Stimulated activated CD4-positive, alpha-beta T cell treated with anti-CD3 and anti-CD28 coated beads, Interleukin-2, amount 100 ng/mL, for 48 hours (primary cell): ENCODE data around the gene SELENOT.
"Not testable (repeated sequence)": the region's sequence is repeated elsewhere in the genome, so short reads cannot be mapped to it uniquely, and the experiment has no call there.

Experiments
- DNase-seq, 2 donors: peaks; one replicate each; pipeline ENCODE4 v3.0.0-alpha.2; 2020

SELENOT gene

DNA sequence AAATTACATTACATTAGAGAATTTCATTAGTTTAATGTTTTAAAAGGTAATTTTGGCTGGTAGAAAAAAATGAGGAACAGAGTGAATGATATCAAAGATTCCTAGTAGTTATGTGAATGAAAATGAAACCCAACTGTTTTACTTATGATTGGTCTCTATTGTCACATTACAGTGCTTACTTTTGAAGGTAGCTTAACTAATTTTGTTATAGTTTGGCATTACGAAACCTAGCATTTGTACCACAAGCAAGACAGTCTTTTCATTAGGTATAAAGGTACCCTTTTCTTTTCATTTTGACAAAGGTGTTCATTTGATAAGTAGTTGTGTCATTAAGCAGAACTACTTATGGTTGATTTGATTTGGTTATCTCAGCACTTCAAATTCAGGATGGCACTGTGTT lies 6.9 kb downstream of the SELENOT start:
- DNase-seq = no peak

DNA sequence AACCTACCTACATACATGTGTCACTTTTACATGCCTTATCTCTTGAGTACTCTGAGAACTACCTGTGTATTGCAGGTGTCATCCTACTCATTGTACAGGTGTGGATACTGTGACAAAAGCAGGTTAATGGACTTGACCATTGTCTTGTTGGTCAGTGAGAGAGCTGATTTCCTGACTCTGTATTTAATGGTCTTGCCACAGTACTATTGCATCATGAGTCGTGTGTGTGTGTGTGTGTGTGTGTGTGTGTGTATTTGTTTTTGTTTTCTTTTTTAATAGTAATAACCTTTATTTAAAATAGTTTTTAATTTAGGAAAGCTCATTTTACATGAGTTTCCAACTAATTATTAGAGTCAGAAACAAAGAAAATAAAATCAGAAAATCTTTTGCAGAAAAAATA lies 7.7 kb downstream of the SELENOT start:
- DNase-seq = no peak

DNA sequence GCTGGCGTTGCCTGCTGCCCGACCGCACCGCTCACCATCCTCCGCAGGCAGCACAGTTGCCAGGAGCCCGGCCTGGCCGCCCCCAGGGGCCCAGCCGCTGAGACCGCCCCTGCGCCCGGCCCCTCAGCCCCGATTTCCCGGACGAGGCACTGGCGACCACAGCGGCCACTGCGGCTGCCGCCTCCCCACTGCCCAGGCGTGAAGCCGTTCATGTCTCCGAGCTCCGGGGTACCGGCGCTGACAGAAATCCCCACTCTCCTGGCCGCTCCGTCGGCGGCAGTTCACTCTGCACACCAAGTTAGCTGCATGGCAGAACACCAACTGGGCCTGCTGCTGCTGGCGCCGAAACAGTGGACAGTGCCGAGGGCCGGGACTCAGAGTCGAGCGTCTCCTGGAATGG lies 8.5 kb downstream of the SELENOT start:
- no peak for DNase-seq

DNA sequence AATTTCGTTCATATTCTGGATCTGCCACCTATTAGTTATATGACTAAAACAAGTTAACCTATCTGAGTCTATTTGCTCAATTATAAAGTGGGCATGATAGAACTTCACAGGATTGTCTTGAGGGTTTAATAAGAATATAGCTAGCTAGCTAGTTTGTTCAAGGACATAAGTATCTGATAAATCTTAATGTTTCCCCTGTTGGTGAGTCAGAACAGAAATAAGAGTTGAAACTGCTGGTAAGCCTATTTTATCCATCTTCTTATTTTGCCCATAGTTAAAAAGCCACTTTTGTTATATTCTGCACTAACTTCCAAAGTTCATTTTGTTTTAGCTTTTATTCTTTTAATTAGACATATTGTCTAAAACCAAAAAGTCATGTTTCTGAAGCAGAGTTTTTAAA lies 9.4 kb downstream of the SELENOT start:
- no peak for DNase-seq

DNA sequence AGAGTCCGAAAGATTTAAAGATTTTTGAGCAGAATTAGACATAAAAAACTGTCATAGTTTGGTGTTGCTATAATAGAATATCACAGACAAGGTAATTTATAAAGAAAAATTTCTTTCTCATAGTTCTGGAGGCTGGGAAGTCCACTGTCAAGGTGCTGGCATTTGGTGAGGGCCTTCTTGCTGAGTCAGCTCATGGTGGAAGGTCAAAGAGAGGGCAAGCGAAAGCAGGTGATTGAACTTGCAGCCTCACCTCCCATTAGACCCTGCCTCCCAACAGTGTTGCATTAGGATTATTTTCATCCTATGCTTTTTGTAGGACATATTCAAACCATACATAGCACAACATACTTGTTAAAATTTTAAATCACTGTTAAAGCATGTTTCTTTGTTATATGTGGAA lies 9.9 kb downstream of the SELENOT start:
- no peak for DNase-seq

DNA sequence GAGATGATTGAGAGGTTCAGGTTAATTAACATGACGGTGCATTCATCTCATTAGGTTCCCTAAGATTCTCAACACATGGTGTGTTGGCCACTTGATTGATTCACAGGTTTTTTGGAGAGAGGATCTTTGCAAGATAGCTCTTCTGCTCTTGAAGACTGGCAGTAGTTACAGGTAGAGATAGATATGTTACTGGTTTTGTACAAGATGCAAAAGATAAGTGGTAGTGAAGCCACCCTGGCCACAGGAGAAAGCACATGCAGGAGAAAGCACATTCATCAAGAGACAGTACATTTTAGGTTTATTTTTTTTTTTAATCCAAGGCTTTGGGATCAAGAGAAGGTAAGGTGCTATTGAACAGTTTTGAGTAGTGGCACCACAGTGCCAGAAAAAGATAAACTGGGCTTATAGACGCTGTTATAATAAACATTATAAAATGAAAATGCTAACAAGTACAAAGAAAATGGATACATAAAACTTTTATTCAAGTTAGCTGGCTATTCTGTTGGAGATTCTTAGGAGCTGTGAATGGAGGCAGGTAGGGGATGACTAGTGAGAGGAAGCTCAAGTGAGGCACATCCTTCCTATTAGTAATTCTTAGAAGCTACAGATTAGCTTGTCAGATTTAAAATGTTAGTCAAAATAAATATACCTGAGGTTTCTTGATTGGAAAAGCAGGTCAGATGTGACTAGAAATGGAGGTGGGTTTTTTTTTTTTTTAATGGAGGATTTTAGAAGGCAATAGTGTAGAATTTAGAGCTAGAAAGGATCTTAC lies 10.8 kb downstream of the SELENOT start:
- no peak for DNase-seq

DNA sequence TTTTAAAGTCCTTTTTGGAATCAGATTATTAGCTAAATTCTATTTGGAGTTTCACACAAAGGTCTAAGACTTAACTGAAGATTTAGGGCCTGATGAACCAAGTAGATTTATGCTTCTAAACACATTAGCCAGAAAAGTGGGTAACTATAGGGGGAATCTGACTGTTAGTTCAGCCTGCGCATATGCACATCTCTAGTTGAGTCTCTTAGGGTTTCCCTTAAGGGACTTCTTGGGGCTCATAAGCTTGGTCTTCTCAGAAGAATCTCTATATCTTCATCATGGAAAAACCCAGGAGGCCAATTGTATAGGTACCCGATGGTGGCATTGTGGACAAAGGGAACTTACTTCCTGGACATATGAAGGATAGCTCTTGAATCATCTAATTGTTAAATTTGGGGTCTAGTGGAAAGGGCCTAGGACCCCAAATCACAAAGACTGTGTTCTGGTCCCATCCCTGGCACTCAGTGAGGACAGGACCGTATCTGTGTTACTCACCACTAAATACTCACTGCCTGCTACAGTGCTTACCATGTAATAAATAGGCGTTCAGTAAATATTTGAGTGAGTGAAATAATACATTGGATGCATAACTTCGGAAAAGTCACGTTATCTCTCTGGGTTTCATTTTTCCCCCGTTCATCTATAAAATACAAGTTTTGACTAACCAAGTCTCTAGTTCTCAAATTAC lies 17.0 kb downstream of the SELENOT start:
- DNase-seq = no peak

DNA sequence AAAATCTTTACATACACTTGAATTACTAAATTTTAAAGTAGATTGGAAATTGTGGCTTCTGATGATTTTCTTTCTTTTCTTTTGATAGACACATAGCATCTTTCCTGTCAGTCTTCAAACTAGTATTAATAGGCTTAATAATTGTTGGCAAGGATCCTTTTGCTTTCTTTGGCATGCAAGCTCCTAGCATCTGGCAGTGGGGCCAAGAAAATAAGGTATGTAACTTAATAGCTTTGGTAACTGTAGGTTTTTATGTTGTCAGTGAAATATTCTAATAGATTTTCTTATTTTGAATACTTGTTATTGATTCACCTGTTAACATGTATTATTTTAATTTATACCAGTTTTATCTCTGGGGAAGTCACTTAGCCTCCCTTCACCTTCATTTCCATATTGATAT lies 19.8 kb downstream of the SELENOT start:
- DNase-seq = not testable (repeated sequence)

DNA sequence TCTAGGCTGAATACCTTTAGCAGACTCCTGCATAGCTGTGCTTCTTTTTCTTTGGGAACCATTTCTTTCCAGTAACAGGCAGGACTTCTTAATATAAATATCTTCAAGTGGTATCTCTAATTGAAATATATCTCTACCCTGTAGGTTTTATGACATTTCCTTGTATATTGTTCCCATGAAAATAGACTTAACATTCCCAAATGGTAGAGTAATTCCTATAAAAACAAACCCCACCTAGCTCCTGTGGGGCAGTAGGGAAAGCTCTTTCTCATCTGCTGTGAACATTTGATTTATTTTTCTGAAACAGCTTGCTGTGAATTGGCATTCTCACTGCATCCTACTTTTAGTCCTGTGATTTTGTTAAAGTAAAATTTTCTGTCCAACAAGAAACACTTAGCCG lies 20.8 kb downstream of the SELENOT start:
- DNase-seq = no peak

DNA sequence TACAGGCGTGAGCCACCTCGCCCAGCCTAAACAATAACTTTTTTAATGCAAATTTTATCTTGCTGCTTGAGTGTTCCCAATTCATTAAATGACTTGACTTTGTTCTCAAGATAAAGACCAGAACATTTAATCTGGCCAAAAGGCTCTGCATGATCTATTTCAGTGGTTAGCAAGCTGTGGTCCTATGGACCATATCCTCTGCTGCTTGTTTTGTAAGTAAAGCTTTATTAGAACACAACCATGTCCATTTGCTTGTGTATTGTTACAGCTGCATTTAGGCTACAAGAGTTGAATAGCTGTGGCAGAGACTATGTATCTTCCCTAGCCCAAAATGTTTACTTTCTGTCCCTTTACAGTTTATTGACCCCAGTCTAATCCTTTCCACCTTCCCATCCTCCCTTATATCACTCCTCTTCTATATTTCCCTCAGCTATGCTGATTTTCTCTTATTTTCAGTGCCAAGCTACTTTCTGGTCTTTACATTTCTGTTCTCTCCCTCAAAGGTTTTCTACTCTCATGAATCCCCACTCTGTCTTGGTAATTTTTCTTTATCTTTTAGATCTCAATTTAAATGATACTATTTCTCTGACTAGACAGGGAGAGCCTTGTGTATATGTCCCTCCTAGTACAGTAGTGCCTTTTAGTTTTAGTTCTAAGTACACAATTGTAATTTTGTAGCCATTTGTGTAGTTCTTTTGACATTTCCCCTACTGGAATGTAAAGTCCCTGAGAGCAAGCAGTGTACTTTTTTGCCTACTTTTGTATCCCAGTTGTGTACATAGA lies 23.2 kb downstream of the SELENOT start:
- no peak for DNase-seq

DNA sequence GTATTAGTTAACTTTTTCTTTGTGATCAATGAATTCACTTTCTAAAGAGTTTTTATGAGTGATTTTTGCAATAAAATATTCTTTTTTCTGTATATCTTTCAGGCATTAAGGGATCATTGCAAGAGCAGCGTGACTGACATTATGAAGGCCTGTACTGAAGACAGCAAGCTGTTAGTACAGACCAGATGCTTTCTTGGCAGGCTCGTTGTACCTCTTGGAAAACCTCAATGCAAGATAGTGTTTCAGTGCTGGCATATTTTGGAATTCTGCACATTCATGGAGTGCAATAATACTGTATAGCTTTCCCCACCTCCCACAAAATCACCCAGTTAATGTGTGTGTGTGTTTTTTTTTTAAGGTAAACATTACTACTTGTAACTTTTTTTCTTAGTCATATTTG lies 24.4 kb downstream of the SELENOT start:
- no peak for DNase-seq

DNA sequence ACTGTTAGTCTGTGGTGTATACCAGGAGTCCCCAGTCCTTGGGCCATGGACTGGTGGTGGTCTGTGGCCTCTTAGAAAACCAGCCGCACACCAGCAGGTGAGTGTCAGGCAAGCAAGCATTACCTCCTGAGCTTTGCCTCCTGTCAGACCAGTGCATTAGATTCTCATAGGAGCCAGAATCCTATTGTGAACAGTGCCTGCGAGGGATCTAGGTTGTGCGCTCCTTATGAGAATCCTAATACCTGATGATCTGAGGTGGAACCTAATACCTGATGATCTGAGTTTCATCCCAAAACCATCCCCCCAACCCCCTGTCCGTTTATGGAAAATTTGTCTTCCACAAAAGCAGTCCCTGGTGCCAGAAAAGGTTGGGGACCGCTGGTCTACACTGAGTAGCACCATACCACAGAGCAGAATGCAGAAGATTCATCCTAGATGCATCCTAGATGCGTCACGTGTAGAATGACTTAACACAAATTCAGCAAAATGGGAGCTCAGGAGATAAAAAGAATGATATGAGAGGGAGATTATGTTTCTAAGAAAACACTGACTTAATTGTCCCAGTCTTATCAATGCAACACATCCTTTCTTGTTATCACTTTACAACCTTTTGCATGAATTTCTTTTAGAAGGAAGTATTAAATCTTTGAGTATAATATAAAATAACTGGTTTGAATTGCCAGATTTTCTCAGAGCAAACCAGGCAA lies 28.5 kb downstream of the SELENOT start:
- no peak for DNase-seq

DNA sequence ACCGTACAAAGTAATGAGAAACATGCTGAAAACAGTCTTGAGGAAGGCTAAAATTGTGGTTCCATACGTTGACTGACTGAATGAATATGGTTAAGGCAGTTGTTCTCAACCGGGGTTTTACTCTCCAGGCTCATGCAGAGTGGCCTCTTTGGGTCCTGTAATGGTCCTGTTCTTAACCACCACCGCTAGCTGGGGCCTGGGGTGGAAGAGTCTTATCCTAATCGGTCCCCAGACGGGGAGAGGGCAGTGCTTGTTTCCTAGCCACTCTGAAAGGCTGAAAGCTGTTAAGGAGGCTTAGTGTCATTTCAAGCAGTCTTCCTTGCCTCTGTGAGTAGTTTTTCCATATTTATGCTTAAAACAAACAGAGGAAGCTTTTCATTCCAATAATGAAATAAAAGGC lies 32.0 kb downstream of the SELENOT start:
- no peak for DNase-seq

DNA sequence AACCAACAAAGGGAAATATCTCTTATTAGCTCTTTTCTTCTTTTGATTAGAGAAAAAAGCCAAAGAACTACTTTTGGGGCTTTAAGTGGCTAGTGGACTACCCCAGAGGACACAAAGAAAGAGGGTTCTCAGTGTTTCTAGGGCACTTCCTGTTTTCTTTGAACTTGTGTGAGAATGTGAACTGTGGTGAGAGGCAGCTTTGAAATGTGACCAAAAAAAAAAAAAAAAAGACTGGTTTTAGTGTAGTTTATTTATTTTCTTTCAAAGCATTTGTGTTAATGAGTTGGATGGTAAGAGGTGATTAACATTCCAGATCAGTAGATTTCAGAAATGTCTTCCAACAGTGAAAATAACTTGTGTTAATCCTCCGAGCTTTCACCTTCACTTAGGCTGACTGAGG lies 32.4 kb downstream of the SELENOT start:
- no peak for DNase-seq

DNA sequence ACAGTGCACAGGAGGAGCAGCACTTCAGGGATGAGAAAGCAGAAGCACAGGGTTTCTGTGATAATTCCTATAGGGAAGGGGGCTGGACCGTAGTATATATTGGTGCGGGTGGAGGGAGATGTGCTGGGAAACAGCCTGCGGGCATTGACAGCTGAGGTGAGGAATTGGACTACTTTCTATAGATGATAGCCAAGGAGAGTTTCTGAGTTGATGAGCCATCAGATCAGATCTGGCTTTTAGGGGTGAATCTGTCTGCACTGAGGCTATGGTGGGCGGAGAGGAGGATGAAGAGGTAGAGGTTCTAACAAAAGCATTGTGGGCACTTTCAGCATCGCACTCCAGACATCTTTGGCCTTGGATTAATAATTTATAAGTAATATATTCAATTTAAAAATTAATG lies 33.1 kb downstream of the SELENOT start:
- DNase-seq = no peak

DNA sequence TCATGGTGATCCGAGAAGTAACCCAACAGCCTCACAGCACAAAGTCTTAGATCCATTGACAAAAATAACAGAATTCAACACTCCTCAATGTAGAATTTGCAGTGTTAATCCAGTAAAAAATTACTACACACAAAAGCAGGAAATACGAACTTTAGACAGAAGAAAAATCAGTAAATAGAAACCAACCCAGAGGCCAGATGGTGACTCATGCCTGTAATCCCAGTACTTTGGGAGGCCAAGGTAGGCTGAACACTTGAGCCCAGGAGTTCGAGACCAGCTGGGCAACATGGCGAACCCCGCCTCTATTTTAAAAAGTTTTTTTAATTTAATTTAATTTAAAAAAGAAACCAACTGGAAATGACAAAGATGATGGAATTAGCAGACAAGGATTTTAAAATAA lies 36.1 kb downstream of the SELENOT start:
- no peak for DNase-seq

DNA sequence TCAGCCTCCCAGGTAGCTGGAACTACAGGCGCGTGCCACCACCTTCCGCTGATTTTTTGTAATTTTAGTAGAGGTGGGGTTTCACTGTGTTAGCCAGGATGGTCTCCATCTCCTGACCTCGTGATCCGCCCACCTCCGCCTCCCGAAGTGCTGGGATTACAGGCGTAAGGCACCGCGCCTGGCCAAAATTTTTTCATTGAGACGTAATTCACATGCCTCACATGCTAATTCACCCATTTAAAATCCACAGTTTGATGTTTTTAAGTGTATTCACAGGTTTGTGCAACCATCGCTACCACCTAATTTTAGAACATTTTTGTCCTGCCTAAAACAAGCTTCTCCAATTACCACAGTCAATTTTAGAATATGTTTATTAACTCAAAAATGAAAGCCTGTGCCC lies 37.1 kb downstream of the SELENOT start:
- DNase-seq = no peak

DNA sequence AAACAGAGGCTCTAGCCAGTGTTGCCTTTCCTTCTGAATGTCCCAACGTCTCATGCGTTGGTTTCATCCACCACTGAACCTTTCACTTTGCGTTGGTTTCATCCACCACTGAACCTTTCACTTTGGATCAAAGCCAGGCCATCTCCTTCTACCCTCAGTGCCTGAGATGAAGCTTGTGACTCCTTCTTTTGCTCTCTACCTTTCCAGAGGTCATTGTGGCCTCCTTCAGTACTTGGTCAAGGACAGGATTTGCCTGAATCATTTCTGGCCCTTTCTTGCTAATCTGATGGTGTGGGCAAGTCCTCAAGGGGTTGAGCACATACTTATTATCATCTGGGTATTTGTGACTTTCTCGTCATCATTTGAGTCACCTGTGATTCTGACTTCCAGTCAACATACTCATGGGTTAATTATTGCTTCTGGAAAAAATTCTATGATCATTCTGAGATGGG lies 50.0 kb downstream of the SELENOT start:
- no peak for DNase-seq

DNA sequence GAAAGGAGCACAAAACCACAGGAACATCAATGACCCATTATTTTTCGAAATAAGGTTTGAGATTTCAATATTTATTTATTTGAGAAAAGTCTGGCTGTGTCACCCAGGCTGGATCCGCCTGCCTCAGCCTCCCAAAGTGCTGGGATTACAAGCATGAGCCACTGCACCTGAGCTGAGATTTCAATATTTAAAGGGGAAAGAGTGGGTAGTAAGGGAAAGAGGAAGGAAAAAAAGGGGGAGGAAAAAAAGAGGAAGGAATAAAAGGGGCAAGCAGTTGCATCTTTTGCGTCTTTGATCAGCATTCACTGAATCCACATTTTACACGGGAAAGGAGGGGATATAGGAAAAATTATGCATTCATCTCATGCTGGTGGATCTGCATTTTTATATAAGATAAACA lies 53.2 kb downstream of the SELENOT start:
- no peak for DNase-seq

DNA sequence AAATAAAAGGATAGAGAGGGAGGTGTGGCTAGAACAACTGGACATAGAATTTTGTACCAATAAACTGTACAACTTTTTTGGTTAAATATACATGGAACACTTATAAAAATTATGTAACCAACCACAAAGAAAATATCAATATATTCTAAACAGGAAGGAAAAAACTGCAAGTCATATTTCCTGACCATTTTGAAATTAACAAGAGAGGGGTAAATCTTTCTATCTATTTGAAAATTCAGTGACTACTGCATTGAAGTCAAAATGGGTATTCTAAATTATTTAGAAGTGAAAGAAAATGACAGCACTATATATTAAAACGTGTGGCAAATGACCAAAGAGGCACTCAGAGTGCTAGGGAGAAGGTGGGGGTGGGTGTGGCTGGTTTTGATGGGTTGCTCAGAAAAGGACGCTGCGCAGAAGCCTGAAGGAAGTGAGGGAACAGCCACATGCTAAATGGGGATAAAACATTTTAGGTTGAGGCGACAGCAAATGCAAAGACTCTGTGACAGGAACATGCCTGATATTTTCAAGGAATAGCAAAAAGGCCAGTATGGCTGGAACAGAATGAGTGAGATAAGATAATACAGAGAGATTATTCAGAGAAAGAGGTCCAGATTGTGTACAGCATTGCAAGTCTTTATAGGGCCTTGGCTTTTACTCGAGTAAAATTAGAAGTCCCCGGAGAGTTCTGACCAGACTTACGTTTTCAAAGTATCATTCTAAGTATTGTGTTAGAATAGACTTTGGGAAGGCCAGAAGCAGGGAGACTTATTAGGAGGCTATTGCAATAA lies 59.5 kb downstream of the SELENOT start:
- no peak for DNase-seq

DNA sequence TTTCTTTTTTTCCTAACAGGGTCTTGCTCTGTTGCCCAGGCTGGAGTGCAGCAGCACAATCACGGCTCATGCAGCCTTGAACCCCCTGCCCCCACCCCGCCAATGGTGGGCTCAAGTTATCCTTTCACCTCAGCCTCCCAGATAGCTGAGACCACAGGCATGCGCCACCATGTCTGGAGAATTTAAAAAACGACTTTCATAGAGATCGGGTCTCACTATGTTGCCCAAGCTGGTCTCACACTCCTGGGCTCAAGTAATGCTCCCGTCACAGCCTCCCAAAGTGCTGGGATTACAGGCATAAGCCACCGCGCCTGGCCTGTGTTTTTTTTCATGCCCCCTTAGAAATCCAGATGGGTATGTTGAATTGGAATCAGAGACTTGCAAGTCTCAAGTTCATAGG lies 60.3 kb downstream of the SELENOT start:
- DNase-seq = no peak

DNA sequence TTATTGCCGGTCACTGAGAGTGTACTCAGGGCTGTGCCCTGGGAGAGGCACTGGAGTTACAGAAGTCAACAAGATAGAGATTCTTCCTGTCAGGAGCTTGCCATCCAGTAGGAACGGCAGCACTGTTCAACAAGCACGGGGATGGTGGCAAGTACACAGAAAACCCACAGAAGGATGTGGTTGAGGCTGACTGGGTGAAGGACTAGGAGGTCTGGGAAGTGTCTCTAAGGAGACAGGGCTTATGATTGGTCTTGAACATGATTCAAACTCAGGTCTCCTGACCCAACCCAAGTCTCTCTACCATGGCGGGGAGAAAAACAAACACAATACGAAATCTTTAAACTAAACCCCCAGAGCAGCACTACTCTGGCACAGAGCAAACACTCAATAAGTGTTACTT lies 63.0 kb downstream of the SELENOT start:
- DNase-seq = no peak
